ENCODE measurements around the gene ACAP2.

GRCh38 chr3:195461594-195462307, 18.9 kb upstream of the ACAP2 start:
- TF ChIP-seq CTCF (conservative IDR thresholded peaks at IDR 0.05; ENCODE audit: low read length) (no peak), EZH2phosphoT487 (IDR thresholded peaks at IDR 0.05; ENCODE audit: borderline replicate concordance, low read depth, low read length) (no peak)

Measured in OCI-LY7 (cell line).